Loucy (cell line): ENCODE measurements around the gene TTC23.

Experiments
- EZH2phosphoT487 ChIP-seq: fragments of 200-600 bp; IDR thresholded peaks from 2 replicates; pipeline ENCODE4 v1.6.1; 2018; ENCODE audit warnings: antibody characterized with exemption, mild to moderate bottlenecking, moderate library complexity, borderline replicate concordance
- TF ChIP-seq, protein P1 (sequence below): fragments of 200-600 bp; sonication (generic); conservative IDR thresholded peaks from 2 replicates; pipeline ENCODE4 v1.5.1; 2014; ENCODE audit warnings: mild to moderate bottlenecking, antibody characterized with exemption, low read length

DNA sequence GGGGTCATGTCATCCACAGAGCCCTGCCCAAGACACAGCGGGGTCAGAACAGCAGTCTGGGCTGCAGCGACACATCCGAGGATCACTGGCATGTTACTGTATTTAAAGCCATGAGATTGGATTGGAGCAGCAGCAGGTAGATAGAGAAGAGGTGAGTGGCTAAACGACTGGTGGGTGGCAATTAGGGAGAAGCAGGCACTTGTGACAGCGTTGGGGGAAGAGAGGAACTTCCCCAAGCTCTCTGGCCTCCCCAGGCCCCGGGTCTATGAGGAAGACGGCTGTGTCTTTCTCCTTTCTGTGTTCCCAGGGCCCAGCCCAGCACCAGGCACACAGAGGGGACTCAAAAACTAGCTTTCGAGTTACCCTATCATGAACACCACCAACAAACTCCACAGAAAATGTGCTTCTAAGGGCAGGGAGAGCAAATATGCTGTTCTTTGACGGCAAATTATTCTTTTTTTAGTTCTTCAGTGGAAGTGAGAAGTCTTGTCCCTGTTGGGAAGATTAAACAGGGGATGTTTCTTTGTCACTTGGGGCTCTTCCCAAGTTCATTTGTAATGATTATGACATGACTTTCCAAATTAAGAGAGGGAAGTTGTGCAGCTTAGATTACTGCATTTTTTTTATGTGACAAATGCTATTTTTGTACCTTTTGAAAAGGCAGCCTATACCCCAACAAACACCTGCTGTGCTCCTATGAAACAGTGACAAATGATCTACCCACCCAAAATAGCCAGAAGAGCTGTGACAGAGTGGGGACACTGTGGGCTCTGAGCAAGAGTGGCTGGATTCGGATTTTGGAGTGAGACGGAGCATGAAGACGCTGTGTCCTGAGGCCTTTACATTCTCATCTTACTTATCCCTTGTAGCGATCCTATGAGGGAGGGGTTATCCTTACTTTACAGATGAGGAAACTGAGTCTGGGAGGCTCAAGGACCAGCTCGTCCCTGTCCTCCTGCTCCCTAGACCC, 151.7 kb downstream of the TTC23 start:
- TF ChIP-seq, protein P1, sequence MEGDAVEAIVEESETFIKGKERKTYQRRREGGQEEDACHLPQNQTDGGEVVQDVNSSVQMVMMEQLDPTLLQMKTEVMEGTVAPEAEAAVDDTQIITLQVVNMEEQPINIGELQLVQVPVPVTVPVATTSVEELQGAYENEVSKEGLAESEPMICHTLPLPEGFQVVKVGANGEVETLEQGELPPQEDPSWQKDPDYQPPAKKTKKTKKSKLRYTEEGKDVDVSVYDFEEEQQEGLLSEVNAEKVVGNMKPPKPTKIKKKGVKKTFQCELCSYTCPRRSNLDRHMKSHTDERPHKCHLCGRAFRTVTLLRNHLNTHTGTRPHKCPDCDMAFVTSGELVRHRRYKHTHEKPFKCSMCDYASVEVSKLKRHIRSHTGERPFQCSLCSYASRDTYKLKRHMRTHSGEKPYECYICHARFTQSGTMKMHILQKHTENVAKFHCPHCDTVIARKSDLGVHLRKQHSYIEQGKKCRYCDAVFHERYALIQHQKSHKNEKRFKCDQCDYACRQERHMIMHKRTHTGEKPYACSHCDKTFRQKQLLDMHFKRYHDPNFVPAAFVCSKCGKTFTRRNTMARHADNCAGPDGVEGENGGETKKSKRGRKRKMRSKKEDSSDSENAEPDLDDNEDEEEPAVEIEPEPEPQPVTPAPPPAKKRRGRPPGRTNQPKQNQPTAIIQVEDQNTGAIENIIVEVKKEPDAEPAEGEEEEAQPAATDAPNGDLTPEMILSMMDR, result no peak
- TF ChIP-seq EZH2phosphoT487, result no peak
